HEK293 (cell line): Measurements from ENCODE around the gene BCKDHB.

Source experiments
- CTCF ChIP-seq: fragments of 450-650 bp; formaldehyde crosslinking; IDR thresholded peaks from 2 replicates; pipeline ENCODE4 v1.5.1; 2016; ENCODE audit warnings: missing biosample characterization, missing genetic modification characterization
- GLI2 ChIP-seq: fragments of 450-650 bp; formaldehyde crosslinking; IDR thresholded peaks from 2 replicates; pipeline ENCODE4; 2017; ENCODE audit warnings: missing biosample characterization, missing genetic modification characterization, low read depth, borderline replicate concordance
- GLIS1 ChIP-seq: fragments of 450-650 bp; formaldehyde crosslinking; IDR thresholded peaks from 2 replicates; pipeline ENCODE4 v1.5.1; 2016; ENCODE audit warnings: missing biosample characterization, missing genetic modification characterization
- KLF1 ChIP-seq: fragments of 450-650 bp; formaldehyde crosslinking; IDR thresholded peaks from 2 replicates; pipeline ENCODE4 v1.5.1; 2016; ENCODE audit warnings: missing biosample characterization, missing genetic modification characterization
- PRDM10 ChIP-seq: fragments of 450-650 bp; formaldehyde crosslinking; IDR thresholded peaks from 2 replicates; pipeline ENCODE4 v1.5.1; 2016; ENCODE audit warnings: missing biosample characterization, missing genetic modification characterization
- SP2 ChIP-seq: fragments of 450-650 bp; formaldehyde crosslinking; IDR thresholded peaks from 2 replicates; pipeline ENCODE4 v1.5.1; 2016; ENCODE audit warnings: missing biosample characterization, missing genetic modification characterization
- ZBTB11 ChIP-seq: fragments of 450-650 bp; formaldehyde crosslinking; conservative IDR thresholded peaks from 2 replicates; pipeline ENCODE4 v1.5.1; 2016; ENCODE audit warnings: low read depth, missing biosample characterization, missing genetic modification characterization
- ZBTB44 ChIP-seq: fragments of 450-650 bp; IDR thresholded peaks from 2 replicates; pipeline ENCODE4 v1.5.1; 2018; ENCODE audit warnings: missing biosample characterization, mild to moderate bottlenecking, missing genetic modification characterization
- ZNF169 ChIP-seq: fragments of 450-650 bp; formaldehyde crosslinking; IDR thresholded peaks from 2 replicates; pipeline ENCODE4 v1.5.1; 2016; ENCODE audit warnings: missing biosample characterization, missing genetic modification characterization
- ZNF23 ChIP-seq: fragments of 450-650 bp; formaldehyde crosslinking; IDR thresholded peaks from 2 replicates; pipeline ENCODE4 v1.5.1; 2016; ENCODE audit warnings: missing biosample characterization, missing genetic modification characterization, borderline replicate concordance
- ZNF324 ChIP-seq: fragments of 450-650 bp; formaldehyde crosslinking; IDR thresholded peaks from 2 replicates; pipeline ENCODE4 v1.5.1; 2016; ENCODE audit warnings: missing biosample characterization, missing genetic modification characterization
- ZNF561 ChIP-seq: fragments of 450-650 bp; IDR thresholded peaks from 2 replicates; pipeline ENCODE4 v1.5.1; 2018; ENCODE audit warnings: missing biosample characterization, missing genetic modification characterization, borderline replicate concordance
- ZNF580 ChIP-seq: fragments of 450-650 bp; formaldehyde crosslinking; IDR thresholded peaks from 2 replicates; pipeline ENCODE4 v1.5.1; 2016; ENCODE audit warnings: missing biosample characterization, missing genetic modification characterization

GRCh38 chr6:80129485-80129884, 23.0 kb downstream of the BCKDHB start:
- TF ChIP-seq ZNF580 (tag by site-specific recombination) (no peak), ZNF169 (tag by site-specific recombination) (no peak), CTCF (tag by site-specific recombination) (no peak), SP2 (tag by site-specific recombination) (no peak), ZNF561 (tag by site-specific recombination) (no peak), KLF1 (tag by site-specific recombination) (no peak), ZNF23 (tag by site-specific recombination) (no peak), ZBTB11 (no peak), ZBTB44 (tag by site-specific recombination) (no peak), GLIS1 (tag by site-specific recombination) (no peak), PRDM10 (tag by site-specific recombination) (no peak), GLI2 (tag by site-specific recombination) (no peak), ZNF324 (tag by site-specific recombination) (no peak)
